ENCODE results near the gene HSD17B14. TPM values are rescaled to one million over a fixed set of nuclear protein-coding genes. Genes with fewer than 3 reads are reported as not detected.

The HSD17B14 gene
- total and polyA plus RNA-seq, 2 of the 8 experiments (the other 6 are each of a cell fraction or from before 2014, with no cell fraction given) = 8.4 to 25.5 TPM

- no peak for FAIRE-seq
- H3K4me2 ChIP-seq (ENCODE audit: insufficient read depth in 1 of 2, low read depth in 2 of 2, low read length in 2 of 2) = no peak overlapping the region
- no peak overlapping the region for H2AK5ac ChIP-seq (ENCODE audit: low read depth, low read length)
- no peak overlapping the region for H3K14ac ChIP-seq (ENCODE audit: insufficient read length)
- POLR2A ChIA-PET (ENCODE audit: partially characterized antibody) = interaction anchor here (0.7 to 2.2 kb wide), 5 partner anchors 10 to 177 kb away, joined by 3 to 7 read pairs (median 4); no protein-coding TSS in a partner anchor
- H3K4ac ChIP-seq (replicated peaks; ENCODE audit: insufficient read length, low read depth, low read length) = no peak overlapping the region
- CTCF ChIA-PET (ENCODE audit: partially characterized antibody) = interaction anchor here (0.6 to 17.5 kb wide), 7 partner anchors 27 to 175 kb away, joined by 3 to 231 read pairs (median 4); no protein-coding TSS in a partner anchor
- TF ChIP-seq CHD2 (IDR thresholded peaks at IDR 0.05; ENCODE audit: low read length) (no peak), RAD21 (IDR thresholded peaks at IDR 0.05 in 1 of 2, conservative IDR thresholded peaks at IDR 0.05 in 1 of 2; ENCODE audit: low read depth in 2 of 2, low read length in 2 of 2) (peak; percentile 12 to 31; a peak in 2 of 4 replicates)
- no peak overlapping the region for H2BK120ac ChIP-seq (replicated peaks; ENCODE audit: low read depth, low read length)
- H2BK20ac ChIP-seq (ENCODE audit: low read length) = no peak overlapping the region
- H3K23ac ChIP-seq (ENCODE audit: insufficient read length) = no peak overlapping the region
- H3K79me1 ChIP-seq (ENCODE audit: low read depth, low read length) = no peaks in the 10 kb centered on the region
- no peak for DNase-seq (ENCODE audit: low read depth in 1 of 2, low spot score in 2 of 2)
- no peaks in the 10 kb centered on the region for H4K20me1 ChIP-seq (replicated peaks in 1 of 2; ENCODE audit: control insufficient read depth in 1 of 2, insufficient read depth in 2 of 2, low read length in 2 of 2)
- H4K91ac ChIP-seq (replicated peaks; ENCODE audit: insufficient read length, low read length) = no peak overlapping the region
- H3K4me1 ChIP-seq (replicated peaks in 1 of 4; ENCODE audit: control insufficient read depth in 3 of 4, insufficient read depth in 4 of 4, low read length in 3 of 4) = no peaks in the 10 kb centered on the region; a peak in 2 of 7 replicates
- H3K36me3 ChIP-seq (ENCODE audit: control insufficient read depth in 2 of 4, insufficient read depth in 4 of 4, low read length in 3 of 4) = no peaks in the 10 kb centered on the region
- WGBS, 2 experiments (ENCODE audit: extremely low coverage in 1 of 2, insufficient coverage in 1 of 2, insufficient read length in 1 of 2, insufficient replicate concordance in 2 of 2, low coverage in 1 of 2, low lambda C conversion rate in 2 of 2, missing lambda C conversion rate in 1 of 2) = 76% methylated on average over 5 of the region's 5 CpGs; no CpG with 5 or more reads in 1 of the 2 experiments
- H2BK5ac ChIP-seq (ENCODE audit: low read depth, low read length) = no peak overlapping the region
- H2BK15ac ChIP-seq (ENCODE audit: low read length) = peak overlapping the region; percentile 46; the same call in 1 of the 2 replicates
- no peak overlapping the region for H3K4me3 ChIP-seq (ENCODE audit: extremely low read depth in 1 of 4, insufficient read depth in 2 of 4, low read depth in 3 of 4, low read length in 4 of 4)
- H3K79me2 ChIP-seq (ENCODE audit: control insufficient read depth in 1 of 2, insufficient read depth in 2 of 2, low read length in 2 of 2) = no peaks in the 10 kb centered on the region
- H2AFZ ChIP-seq (ENCODE audit: low read length) = peak overlapping the region; percentile 12; the same call in 1 of the 2 replicates
- no peak overlapping the region for H4K8ac ChIP-seq (ENCODE audit: extremely low read depth, insufficient read depth, low read length)
- no peak overlapping the region for H3K56ac ChIP-seq (replicated peaks; ENCODE audit: insufficient read length, low read depth, low read length)
- no peak overlapping the region for H4K5ac ChIP-seq (ENCODE audit: insufficient read length, low read depth, low read length)
- H3K18ac ChIP-seq (ENCODE audit: extremely low read depth, low read length) = no peak overlapping the region
- peaks cover 0 to 3% (median 0%) of the 10 kb centered on the region in 4 experiments; a peak in 3 of 7 replicates for H3K27me3 ChIP-seq (replicated peaks in 1 of 4; ENCODE audit: control insufficient read depth in 3 of 4, extremely low read depth in 1 of 4, insufficient read depth in 3 of 4, low read length in 3 of 4)
- H3K9me3 ChIP-seq (ENCODE audit: insufficient read depth in 2 of 2, low read depth in 1 of 2, low read length in 1 of 2) = no peaks in the 10 kb centered on the region
- no peak overlapping the region for H2BK12ac ChIP-seq (ENCODE audit: low read depth, low read length)
- no peak overlapping the region for H3K9ac ChIP-seq (replicated peaks in 1 of 4; ENCODE audit: extremely low read depth in 1 of 4, low read depth in 3 of 4, low read length in 3 of 4)
- H3K23me2 ChIP-seq (ENCODE audit: low read depth, low read length) = no peaks in the 10 kb centered on the region
- no peak overlapping the region for H3K27ac ChIP-seq (ENCODE audit: low read depth, low read length)
Observed at GRCh38 chr19:48784527-48784926, 51.8 kb downstream of the HSD17B14 start.

Measured in H1 (cell line).